Measurements from ENCODE around the gene MPZL1. TPM values are rescaled to one million over a fixed set of nuclear protein-coding genes. Genes with fewer than 3 reads are reported as not detected.

The MPZL1 gene
- total RNA-seq, 4 donors from 2014 or later, result 24.3 to 150 (median 82.3) TPM

DNA sequence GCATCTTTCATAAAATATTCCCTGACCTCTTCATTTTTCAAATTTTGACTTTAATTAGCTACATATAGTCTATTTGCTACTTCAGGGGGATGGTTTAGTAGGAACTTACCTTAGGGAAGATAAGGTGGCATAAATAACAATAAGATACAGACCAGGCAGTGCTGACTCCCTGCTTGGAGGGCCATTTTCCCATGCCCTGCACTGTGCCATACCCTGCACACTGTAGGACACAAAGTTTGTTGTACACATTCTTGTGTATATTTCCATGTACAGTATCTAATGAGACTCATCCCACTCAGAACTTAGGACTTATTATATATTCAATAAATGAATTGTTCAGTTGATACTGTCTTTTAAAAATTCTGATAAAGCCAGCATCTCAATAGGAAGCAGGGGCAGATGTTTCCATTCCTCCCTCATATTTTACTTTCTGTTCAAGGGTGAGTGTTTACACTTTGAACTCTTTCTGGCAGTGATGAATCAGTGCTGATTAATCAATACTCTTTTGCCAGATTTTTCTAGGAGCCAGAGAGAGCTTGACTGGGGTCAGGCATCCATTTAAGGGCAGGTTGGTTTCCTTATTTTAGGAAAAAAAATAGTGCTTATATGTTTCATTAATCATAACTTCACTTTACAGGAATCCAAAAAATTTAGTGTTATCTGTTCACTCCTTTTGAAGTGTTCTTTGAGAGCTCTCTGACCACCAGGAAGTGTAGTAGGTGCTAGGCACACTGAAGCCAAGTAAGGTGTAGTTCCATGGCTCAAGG, 30.6 kb downstream of the MPZL1 start:
- Histone ChIP-seq H3K9me3 (no peaks in the 10 kb centered on the region), H3K27me3 (no peaks in the 10 kb centered on the region), H3K36me3 (no peaks in the 10 kb centered on the region), H3K4me1 (peaks cover 0 to 3% of the 10 kb centered on the region in 2 donors), H3K27ac (no peak overlapping the region), H3K4me3 (no peak overlapping the region)
- TF ChIP-seq POLR2A (IDR thresholded peaks at IDR 0.05) (no peak), CTCF (IDR thresholded peaks at IDR 0.05) (no peak)
- intact Hi-C loops (cut with DNase I; ENCODE audit: low total_unique reads), result no loop called here
- no peak for DNase-seq

- intact Hi-C loops (cut with DNase I; ENCODE audit: low total_unique reads), result no loop called here
- H3K27me3 ChIP-seq, result no peaks in the 10 kb centered on the region
- TF ChIP-seq POLR2A (IDR thresholded peaks at IDR 0.05) (no peak), CTCF (IDR thresholded peaks at IDR 0.05) (no peak)
- H3K27ac ChIP-seq, result no peak overlapping the region
- DNase-seq, result no peak
- no peaks in the 10 kb centered on the region for H3K36me3 ChIP-seq
- no peak overlapping the region for H3K4me3 ChIP-seq
- peaks cover 0 to 3% of the 10 kb centered on the region in 2 donors for H3K4me1 ChIP-seq
- H3K9me3 ChIP-seq, result no peaks in the 10 kb centered on the region
These were observed 33.9 kb downstream of the MPZL1 start for GRCh38 chr1:167755654-167756053.

- no peak for DNase-seq
- no peak overlapping the region for H3K27ac ChIP-seq
- H3K4me1 ChIP-seq, result peaks cover 0 to 3% of the 10 kb centered on the region in 2 donors
- no peaks in the 10 kb centered on the region for H3K27me3 ChIP-seq
- no peaks in the 10 kb centered on the region for H3K36me3 ChIP-seq
- H3K4me3 ChIP-seq, result no peak overlapping the region
- H3K9me3 ChIP-seq, result no peaks in the 10 kb centered on the region
- no peak for TF ChIP-seq POLR2A (IDR thresholded peaks at IDR 0.05)
- TF ChIP-seq CTCF (IDR thresholded peaks at IDR 0.05), result no peak
- intact Hi-C loops (cut with DNase I; ENCODE audit: low total_unique reads), result no loop called here
These were observed 35.1 kb downstream of the MPZL1 start for GRCh38 chr1:167756730-167757405.

DNA sequence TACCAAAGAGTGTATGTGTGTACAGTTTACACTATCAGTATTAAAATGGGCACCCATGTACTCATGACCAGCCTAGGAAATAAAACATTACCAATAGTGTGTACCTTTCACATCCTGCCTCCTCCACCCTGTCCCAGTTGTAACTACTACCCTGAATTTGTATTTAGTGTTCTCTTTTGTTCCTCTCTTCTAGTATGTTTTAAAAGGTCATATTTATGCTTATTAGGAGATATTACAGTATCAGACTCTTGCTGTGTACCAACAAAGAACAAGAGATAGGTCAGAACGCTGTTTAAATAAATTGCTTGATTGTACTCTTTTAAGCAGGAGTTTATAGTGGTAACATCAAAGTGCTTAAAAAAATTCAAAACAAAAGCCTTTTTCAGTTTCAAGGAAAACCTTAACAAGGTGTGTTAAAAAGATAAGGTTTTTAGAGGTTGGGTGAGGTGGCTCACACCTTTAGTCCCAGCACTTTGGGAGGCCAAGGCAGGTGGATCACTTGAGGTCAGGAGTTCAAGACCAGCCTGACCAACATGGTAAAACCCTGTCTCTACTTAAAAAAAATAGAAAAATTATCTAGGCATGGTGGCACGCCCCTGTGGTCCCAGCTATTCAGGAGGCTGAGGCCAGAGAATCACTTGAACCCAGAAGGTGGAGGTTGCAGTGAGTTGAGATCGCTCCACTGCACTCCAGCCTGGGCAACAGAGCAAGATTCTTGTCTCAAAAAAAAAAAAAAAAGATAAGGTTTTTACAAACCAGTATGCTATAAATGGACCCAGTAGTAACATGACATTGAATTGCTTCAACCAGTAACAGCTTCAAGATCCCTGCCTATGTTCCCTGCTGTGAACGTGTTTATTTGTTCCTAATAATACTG, 35.9 kb downstream of the MPZL1 start:
- intact Hi-C loops (cut with DNase I; ENCODE audit: low total_unique reads), result no loop called here
- Histone ChIP-seq H3K4me3 (no peak overlapping the region), H3K27me3 (no peaks in the 10 kb centered on the region), H3K4me1 (peaks cover 0 to 3% of the 10 kb centered on the region in 2 donors), H3K27ac (no peak overlapping the region), H3K9me3 (no peaks in the 10 kb centered on the region), H3K36me3 (no peaks in the 10 kb centered on the region)
- DNase-seq, result no peak
- TF ChIP-seq POLR2A (IDR thresholded peaks at IDR 0.05), result no peak
- no peak for TF ChIP-seq CTCF (IDR thresholded peaks at IDR 0.05)

All from uterus (tissue), 4 donors.